DND-41 (cell line): ENCODE results near the gene PNKD.

Experiments used
- ATAC-seq: fragments of 200-7000 bp; cut with Tn5 transposase; 3 replicates; pipeline ENCODE4 v1.9.1; 2021; ENCODE audit warnings: low read depth; ENCODE audit not compliant: insufficient read depth
- DNase-seq: peaks from one replicate; pipeline ENCODE4 v3.0.0-alpha.2; 2020
- H2AFZ ChIP-seq: 2 replicates; pipeline ENCODE4 v1.6.0; 2012; ENCODE audit warnings: low read depth, low read length
- H3K27ac ChIP-seq: 2 replicates; pipeline ENCODE4 v1.5.1; 2012; ENCODE audit warnings: low read length, inconsistent platforms
- H3K27me3 ChIP-seq: fragments of 200-600 bp; sonication (generic); 2 replicates; pipeline ENCODE4 v1.6.0; 2012; ENCODE audit warnings: low read length, mild to moderate bottlenecking, inconsistent platforms; ENCODE audit not compliant: insufficient read depth, poor library complexity
- H3K36me3 ChIP-seq: 2 replicates; pipeline ENCODE4 v1.5.1; 2012; ENCODE audit warnings: low read length, inconsistent platforms; ENCODE audit not compliant: insufficient read depth
- H3K4me1 ChIP-seq: 2 replicates; pipeline ENCODE4 v1.5.1; 2012; ENCODE audit warnings: mild to moderate bottlenecking, low read length; ENCODE audit not compliant: insufficient read depth
- H3K4me2 ChIP-seq: 2 replicates; pipeline ENCODE4 v1.6.0; 2012; ENCODE audit warnings: mild to moderate bottlenecking, moderate library complexity, low read length, inconsistent platforms; ENCODE audit not compliant: insufficient read depth
- H3K4me3 ChIP-seq, 2 experiments: fragments of 200-600 bp in 1 of 2; shearing (Covaris generic) in 1 of 2; 2 replicates each; pipeline ENCODE4 v1.5.1; 2012 to 2016; ENCODE audit warnings: inconsistent platforms in 2 of 2, low read length in 2 of 2, mild to moderate bottlenecking in 2 of 2, low read depth in 1 of 2, moderate library complexity in 1 of 2
- H3K79me2 ChIP-seq: 2 replicates; pipeline ENCODE4 v1.6.0; 2012; ENCODE audit warnings: low read length, inconsistent platforms; ENCODE audit not compliant: insufficient read depth
- H3K9ac ChIP-seq: 2 replicates; pipeline ENCODE4 v1.6.0; 2012; ENCODE audit warnings: low read depth, mild to moderate bottlenecking, inconsistent platforms, low read length, moderate library complexity
- H3K9me3 ChIP-seq: 2 replicates; pipeline ENCODE4 v1.5.1; 2012; ENCODE audit warnings: low read length, moderate library complexity, mild to moderate bottlenecking, inconsistent platforms; ENCODE audit not compliant: insufficient read depth, severe bottlenecking
- H4K20me1 ChIP-seq: 2 replicates; pipeline ENCODE4 v1.6.0; 2012; ENCODE audit warnings: low read length; ENCODE audit not compliant: insufficient read depth
- CTCF ChIP-seq: IDR thresholded peaks from 2 replicates; pipeline ENCODE4 v1.5.1; 2012; ENCODE audit warnings: borderline replicate concordance, low read length, moderate library complexity, mild to moderate bottlenecking; ENCODE audit not compliant: poor library complexity, severe bottlenecking; ENCODE audit errors: extremely low read depth
- EZH2 ChIP-seq: IDR thresholded peaks from 3 replicates; pipeline ENCODE4 v1.6.1; 2012; ENCODE audit warnings: borderline replicate concordance, low read depth, mild to moderate bottlenecking, moderate library complexity, low read length, inconsistent platforms; ENCODE audit not compliant: severe bottlenecking

Gene PNKD

GRCh38 chr2:218364196-218364595 is 93.9 kb downstream of the PNKD start:
- Histone ChIP-seq H3K36me3 (no peaks in the 10 kb centered on the region), H3K9ac (no peak overlapping the region), H3K9me3 (no peaks in the 10 kb centered on the region), H4K20me1 (no peaks in the 10 kb centered on the region), H3K4me3 (no peak overlapping the region), H3K79me2 (no peaks in the 10 kb centered on the region), H2AFZ (no peak overlapping the region), H3K27ac (no peak overlapping the region), H3K4me1 (no peaks in the 10 kb centered on the region), H3K4me2 (no peak overlapping the region), H3K27me3 (no peaks in the 10 kb centered on the region)
- no peak for TF ChIP-seq EZH2
- TF ChIP-seq CTCF: no peak
- no peak for ATAC-seq
- DNase-seq: no peak

DNA sequence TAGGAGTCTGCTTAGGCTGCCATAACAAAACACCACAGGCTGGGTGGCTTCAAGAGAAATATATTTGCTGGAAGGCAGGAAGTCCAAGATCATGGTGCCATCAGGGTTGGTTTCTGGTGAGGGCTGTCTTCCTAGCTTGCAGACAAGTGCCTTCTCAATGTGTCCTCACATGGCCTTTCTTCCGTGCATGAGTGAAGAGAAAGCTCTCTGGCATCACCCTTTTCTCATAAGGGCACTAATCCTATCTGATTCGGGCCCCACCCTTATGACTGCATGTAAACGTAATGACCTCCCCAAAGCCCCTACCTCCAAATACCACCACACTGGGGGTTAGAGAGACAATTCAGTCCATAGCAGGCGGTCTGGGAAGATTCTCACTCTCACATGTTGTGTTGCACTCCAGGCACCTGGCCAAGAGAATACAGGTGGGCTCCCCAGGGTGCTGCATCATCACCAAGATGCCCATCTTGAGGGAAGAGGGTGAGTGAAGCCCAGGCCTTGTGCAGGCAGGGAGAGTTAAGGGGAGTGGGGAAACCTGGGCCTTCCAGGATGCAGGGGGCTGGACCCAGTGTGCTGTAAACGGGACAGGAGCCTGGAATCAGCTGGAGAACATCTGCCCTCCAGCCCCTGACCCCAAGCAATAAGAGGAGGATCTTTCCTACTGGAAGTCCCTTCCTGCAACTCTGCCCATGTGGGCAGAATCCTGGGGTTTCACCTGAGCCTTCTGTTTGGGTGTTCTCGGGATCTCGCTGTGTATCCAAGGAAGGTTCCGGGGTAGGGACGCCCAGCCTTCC is 96.5 kb downstream of the PNKD start:
- H3K4me3 ChIP-seq: no peak overlapping the region
- DNase-seq (no peak), ATAC-seq (no peak)
- H3K4me1 ChIP-seq: no peaks in the 10 kb centered on the region
- H3K27me3 ChIP-seq: no peaks in the 10 kb centered on the region
- H4K20me1 ChIP-seq: no peaks in the 10 kb centered on the region
- no peak overlapping the region for H3K27ac ChIP-seq
- H3K36me3 ChIP-seq: no peaks in the 10 kb centered on the region
- no peak overlapping the region for H3K4me2 ChIP-seq
- H3K9me3 ChIP-seq: no peaks in the 10 kb centered on the region
- H3K9ac ChIP-seq: no peak overlapping the region
- no peak overlapping the region for H2AFZ ChIP-seq
- no peak for TF ChIP-seq EZH2
- no peak for TF ChIP-seq CTCF
- no peaks in the 10 kb centered on the region for H3K79me2 ChIP-seq

GRCh38 chr2:218367415-218368149 is 97.3 kb downstream of the PNKD start:
- H4K20me1 ChIP-seq: no peaks in the 10 kb centered on the region
- no peaks in the 10 kb centered on the region for H3K9me3 ChIP-seq
- H3K4me2 ChIP-seq: no peak overlapping the region
- H3K9ac ChIP-seq: no peak overlapping the region
- H3K27ac ChIP-seq: no peak overlapping the region
- DNase-seq (no peak), ATAC-seq (no peak; the same call in 2 of the 3 replicates)
- no peaks in the 10 kb centered on the region for H3K4me1 ChIP-seq
- H3K4me3 ChIP-seq: no peak overlapping the region
- H3K36me3 ChIP-seq: no peaks in the 10 kb centered on the region
- H3K27me3 ChIP-seq: no peaks in the 10 kb centered on the region
- TF ChIP-seq EZH2: no peak
- TF ChIP-seq CTCF: no peak
- H3K79me2 ChIP-seq: no peaks in the 10 kb centered on the region
- no peak overlapping the region for H2AFZ ChIP-seq
